Measurements from ENCODE around the gene GMPPB. TPM values are rescaled to one million over a fixed set of nuclear protein-coding genes. Genes with fewer than 3 reads are reported as not detected.

The GMPPB gene
- total and polyA plus RNA-seq, 9 of the 15 experiments (the other 6 are each of a cell fraction or from before 2014, with no cell fraction given) = 0.53 to 17.4 (median 8.1) TPM

DNA sequence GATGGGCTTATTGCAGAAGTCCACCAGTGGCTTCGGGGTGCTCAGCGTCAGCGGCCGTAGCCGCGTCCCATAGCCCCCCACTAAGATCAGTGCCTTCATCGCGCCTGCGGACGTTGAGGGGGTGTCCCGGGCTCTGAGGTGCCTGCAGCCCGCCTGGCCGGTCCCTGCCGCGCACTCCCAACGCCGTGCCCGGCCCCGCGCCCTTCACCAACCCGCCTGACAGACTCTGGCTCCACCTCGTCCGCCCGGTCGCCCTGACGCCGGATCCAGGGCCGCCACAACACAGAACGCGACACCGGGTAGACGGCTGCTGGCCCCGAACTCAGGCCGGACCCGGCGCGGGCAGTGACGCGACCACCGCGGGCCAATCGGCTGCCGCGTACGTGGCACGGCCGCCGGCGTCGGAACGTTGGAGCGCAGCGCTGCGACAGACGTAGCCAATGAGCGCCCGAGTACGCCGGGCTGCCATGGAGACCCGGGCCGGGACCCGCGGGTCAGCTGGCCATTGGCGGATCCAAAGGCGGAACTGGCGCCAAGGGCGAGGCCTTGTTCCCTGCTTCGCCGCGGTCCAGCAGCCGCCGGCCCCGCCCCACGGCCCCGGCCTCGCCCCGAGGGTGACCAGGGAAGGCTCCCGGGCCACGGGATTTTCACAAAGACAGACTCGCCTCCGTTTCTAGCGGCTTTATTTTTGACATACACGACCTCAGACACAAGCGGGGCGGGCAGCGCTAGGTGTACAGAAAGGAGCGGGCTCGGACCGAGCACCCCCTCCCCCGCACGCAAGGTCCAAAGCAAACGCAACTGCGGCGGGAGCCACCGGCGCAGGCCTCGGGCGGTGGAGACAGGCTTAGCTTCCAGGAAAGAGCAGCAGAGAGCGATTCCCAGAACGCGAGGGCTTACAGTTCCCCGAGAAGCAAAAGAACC, at the start of gene GMPPB (continued):
- TF ChIP-seq SAP30 (IDR thresholded peaks at IDR 0.05; ENCODE audit: borderline replicate concordance, insufficient read depth, low read depth, low read length, poor library complexity, severe bottlenecking) (peak; percentile 49), SP2 (IDR thresholded peaks at IDR 0.05; ENCODE audit: extremely low read depth, low read depth, low read length, poor library complexity, severe bottlenecking) (peak; percentile 39), ZNF584 (CRISPR knock-in tag; IDR thresholded peaks at IDR 0.05; ENCODE audit: low read depth) (no peak), E2F1 (CRISPR knock-in tag; IDR thresholded peaks at IDR 0.05) (peak; percentile 47; the same call in 1 of the 2 replicates), MBD2 (IDR thresholded peaks at IDR 0.05; ENCODE audit: borderline replicate concordance, low read depth) (peak; percentile 31; the same call in 1 of the 2 replicates), RBM25 (IDR thresholded peaks at IDR 0.05; ENCODE audit: low read depth, low read length, severe bottlenecking) (peak; percentile 96), ZNF668 (CRISPR knock-in tag; IDR thresholded peaks at IDR 0.05) (no peak), ZBTB7A (IDR thresholded peaks at IDR 0.05; ENCODE audit: borderline replicate concordance, control insufficient read depth, low read depth, low read length) (peak; percentile 7; the same call in 1 of the 2 replicates), STAG1 (CRISPR knock-in tag; IDR thresholded peaks at IDR 0.05; ENCODE audit: borderline replicate concordance) (no peak), KLF10 (CRISPR knock-in tag; IDR thresholded peaks at IDR 0.05) (no peak), KLF16 (IDR thresholded peaks at IDR 0.05) (no peak), UBTF (IDR thresholded peaks at IDR 0.05; ENCODE audit: borderline replicate concordance in 1 of 2, low read depth in 2 of 2, low read length in 2 of 2) (0 out of 4 replicates have a peak, but pooled peaks of 1 of the 2 experiments have one; percentile 36), CBX5 (IDR thresholded peaks at IDR 0.05; ENCODE audit: borderline replicate concordance, low read depth) (no peak), SRSF7 (optimal IDR thresholded peaks at IDR 0.05; ENCODE audit: low read depth, low read length) (no peak), ZBTB33 (CRISPR knock-in tag; IDR thresholded peaks at IDR 0.05) (no peak; the same call in 1 of the 2 replicates)
- TF ChIP-seq, protein P1, sequence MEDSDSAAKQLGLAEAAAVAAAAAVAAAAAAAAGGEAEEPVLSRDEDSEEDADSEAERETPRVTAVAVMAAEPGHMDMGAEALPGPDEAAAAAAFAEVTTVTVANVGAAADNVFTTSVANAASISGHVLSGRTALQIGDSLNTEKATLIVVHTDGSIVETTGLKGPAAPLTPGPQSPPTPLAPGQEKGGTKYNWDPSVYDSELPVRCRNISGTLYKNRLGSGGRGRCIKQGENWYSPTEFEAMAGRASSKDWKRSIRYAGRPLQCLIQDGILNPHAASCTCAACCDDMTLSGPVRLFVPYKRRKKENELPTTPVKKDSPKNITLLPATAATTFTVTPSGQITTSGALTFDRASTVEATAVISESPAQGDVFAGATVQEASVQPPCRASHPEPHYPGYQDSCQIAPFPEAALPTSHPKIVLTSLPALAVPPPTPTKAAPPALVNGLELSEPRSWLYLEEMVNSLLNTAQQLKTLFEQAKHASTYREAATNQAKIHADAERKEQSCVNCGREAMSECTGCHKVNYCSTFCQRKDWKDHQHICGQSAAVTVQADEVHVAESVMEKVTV (CRISPR knock-in tag; IDR thresholded peaks at IDR 0.05) = no peak

All from K562 (cell line).